ENCODE measurements around the gene PAH. TPM values are rescaled to one million over a fixed set of nuclear protein-coding genes. Genes with fewer than 3 reads are reported as not detected.
A peak's percentile ranks its signal among the peaks of the same experiment; 100 is the strongest.

Gene PAH
- total and polyA plus RNA-seq, 10 of the 15 experiments (the other 5 are each of a cell fraction or from before 2014, with no cell fraction given), result 0.20 to 4.8 (median 0.55) TPM; not detected in 1

DNA sequence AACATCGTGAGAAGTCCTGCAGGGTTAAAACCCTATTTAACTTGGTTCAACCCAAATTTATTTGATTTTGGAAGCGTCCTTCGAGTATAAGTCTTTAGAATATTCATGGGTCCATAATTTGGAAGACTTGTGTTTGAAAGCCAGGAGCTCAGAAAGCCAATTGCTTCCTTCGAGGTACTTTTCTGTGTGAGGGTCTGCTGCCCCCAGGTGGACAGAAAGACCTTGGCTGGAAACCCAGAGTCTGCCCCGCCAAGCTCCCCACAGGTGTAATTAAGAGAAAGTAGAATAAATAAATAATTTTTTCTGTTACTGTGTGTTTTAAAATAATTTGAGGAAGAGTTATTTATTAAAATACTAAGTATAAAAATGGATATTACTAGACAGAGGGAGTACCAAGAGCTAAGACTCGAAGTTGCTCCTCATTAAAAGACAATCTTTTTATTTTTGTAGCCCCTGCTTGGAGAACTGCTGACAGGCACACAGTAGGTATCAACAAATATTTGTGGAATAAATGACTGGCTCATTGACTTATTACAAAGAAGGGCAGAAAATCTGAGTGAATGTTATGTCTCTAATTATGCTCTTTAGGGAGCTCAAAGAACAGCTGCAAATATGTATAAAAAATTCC, 105.8 kb downstream of the PAH start:
- ATAC-seq, result peak; percentile 74
- ChIA-PET SMC1A (ENCODE audit: uncharacterized antibody, unreplicated experiment) (interaction anchor here (0.7 to 2.2 kb wide), 31 partner anchors 8 to 1038 kb away, joined by 3 to 21 read pairs (median 3); no protein-coding TSS in a partner anchor), POLR2A (no interaction called here), CTCF (interaction anchor here (0.6 to 3.1 kb wide), 72 partner anchors 9 to 1051 kb away, joined by 3 to 45 read pairs (median 4); no protein-coding TSS in a partner anchor), RAD21 (ENCODE audit: unreplicated experiment) (interaction anchor here (0.6 to 2.7 kb wide), 31 partner anchors 8 to 1037 kb away, joined by 3 to 26 read pairs (median 5); no protein-coding TSS in a partner anchor)
- H3K27ac ChIP-seq (ENCODE audit: control insufficient read depth, insufficient read depth), result no peak overlapping the region
- no peaks in the 10 kb centered on the region for H3K4me1 ChIP-seq (ENCODE audit: control insufficient read depth, insufficient read depth, low read length)
- H3K4me2 ChIP-seq (ENCODE audit: control insufficient read depth, insufficient read depth), result no peak overlapping the region
- H3K79me2 ChIP-seq (ENCODE audit: control insufficient read depth, insufficient read depth, low read length), result no peaks in the 10 kb centered on the region
- in situ Hi-C loops (cut with MboI), result no loop called here
- H3K36me3 ChIP-seq (ENCODE audit: control insufficient read depth in 2 of 2, insufficient read depth in 2 of 2, low read length in 1 of 2), result no peaks in the 10 kb centered on the region
- no peak for DNase-seq (ENCODE audit: low read depth, low spot score)
- intact Hi-C loops (cut with micrococcal nuclease; ENCODE audit: unreplicated experiment), result loop anchor here (10.0 kb wide), 2 partner anchors 716 to 1036 kb away; no protein-coding TSS in a partner anchor
- no peak overlapping the region for H3K9ac ChIP-seq (ENCODE audit: control insufficient read depth, insufficient read depth, low read length)
- no TSS peak for BruUV-seq (replicated peaks)
- no peaks in the 10 kb centered on the region; a peak in 1 of 4 replicates for H3K27me3 ChIP-seq (replicated peaks in 1 of 2; ENCODE audit: control insufficient read depth in 2 of 2, insufficient read depth in 2 of 2, low read length in 1 of 2)
- no peak for FAIRE-seq
- 7% methylated on average over 6 of the region's 6 CpGs for WGBS (ENCODE audit: insufficient coverage, insufficient replicate concordance, low lambda C conversion rate, missing lambda C conversion rate)
- no peak overlapping the region for H2AFZ ChIP-seq (ENCODE audit: control insufficient read depth, low read depth, low read length)
- H3K4me3 ChIP-seq, result no peak overlapping the region
- TF ChIP-seq CTCF (IDR thresholded peaks at IDR 0.05 in 2 of 3, conservative IDR thresholded peaks at IDR 0.05 in 1 of 3; ENCODE audit: control insufficient read depth in 2 of 3, extremely low read depth in 1 of 3, insufficient read depth in 1 of 3, low read depth in 3 of 3, low read length in 3 of 3), result peak; percentile 63 to 66 (median 64); a peak in 5 of 6 replicates
- no peak for TF ChIP-seq IRF3 (IDR thresholded peaks at IDR 0.05)
- TF ChIP-seq ETV6 (conservative IDR thresholded peaks at IDR 0.05 in 1 of 2, IDR thresholded peaks at IDR 0.05 in 1 of 2; ENCODE audit: borderline replicate concordance in 1 of 2, low read depth in 1 of 2), result no peak
- no peak for TF ChIP-seq NR2F1 (conservative IDR thresholded peaks at IDR 0.05)
- TF ChIP-seq MYC (IDR thresholded peaks at IDR 0.05; ENCODE audit: insufficient read depth, insufficient read length, insufficient replicate concordance, low read length, severe bottlenecking), result no peak
- no peak for TF ChIP-seq ASH2L (IDR thresholded peaks at IDR 0.05; ENCODE audit: borderline replicate concordance, low read depth)
- TF ChIP-seq SMC3 (IDR thresholded peaks at IDR 0.05; ENCODE audit: borderline replicate concordance, low read length), result peak; percentile 49; the same call in 1 of the 2 replicates
- TF ChIP-seq, protein P1, sequence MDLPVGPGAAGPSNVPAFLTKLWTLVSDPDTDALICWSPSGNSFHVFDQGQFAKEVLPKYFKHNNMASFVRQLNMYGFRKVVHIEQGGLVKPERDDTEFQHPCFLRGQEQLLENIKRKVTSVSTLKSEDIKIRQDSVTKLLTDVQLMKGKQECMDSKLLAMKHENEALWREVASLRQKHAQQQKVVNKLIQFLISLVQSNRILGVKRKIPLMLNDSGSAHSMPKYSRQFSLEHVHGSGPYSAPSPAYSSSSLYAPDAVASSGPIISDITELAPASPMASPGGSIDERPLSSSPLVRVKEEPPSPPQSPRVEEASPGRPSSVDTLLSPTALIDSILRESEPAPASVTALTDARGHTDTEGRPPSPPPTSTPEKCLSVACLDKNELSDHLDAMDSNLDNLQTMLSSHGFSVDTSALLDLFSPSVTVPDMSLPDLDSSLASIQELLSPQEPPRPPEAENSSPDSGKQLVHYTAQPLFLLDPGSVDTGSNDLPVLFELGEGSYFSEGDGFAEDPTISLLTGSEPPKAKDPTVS (IDR thresholded peaks at IDR 0.05; ENCODE audit: low read depth, low read length), result no peak
- no peak for TF ChIP-seq SRF (IDR thresholded peaks at IDR 0.05; ENCODE audit: low read depth in 2 of 2, low read length in 2 of 2)
- peak; percentile 77 for TF ChIP-seq RAD21 (IDR thresholded peaks at IDR 0.05; ENCODE audit: insufficient read depth, low read depth, low read length)
- no peak for TF ChIP-seq NR2C1 (IDR thresholded peaks at IDR 0.05)
- no peak for TF ChIP-seq RFX5 (IDR thresholded peaks at IDR 0.05; ENCODE audit: low read depth, low read length)
- TF ChIP-seq TAF1 (IDR thresholded peaks at IDR 0.05; ENCODE audit: borderline replicate concordance, low read depth, low read length), result no peak
- no peaks in the 10 kb centered on the region for H4K20me1 ChIP-seq (ENCODE audit: control insufficient read depth, insufficient read depth)
- H3K9me3 ChIP-seq (replicated peaks; ENCODE audit: control insufficient read depth, insufficient read depth, low read length), result no peaks in the 10 kb centered on the region

Measured in GM12878 (cell line).